Activated CD8-positive, alpha-beta memory T cell treated with anti-CD3 and anti-CD28 coated beads for 48 hours (primary cell): Measurements from ENCODE around the gene ABCF3.

Experiments used
- DNase-seq, 3 experiments: peaks; one replicate each; pipeline ENCODE4 v3.0.0-alpha.2; 2020; ENCODE audit warnings: low read depth in 2 of 3, low spot score in 2 of 3

Gene ABCF3

GRCh38 chr3:184167786-184168185, 18.2 kb upstream of the ABCF3 start:
- DNase-seq = no peak

- DNase-seq = no peak
Measured at GRCh38 chr3:184168363-184169120, 17.5 kb upstream of the ABCF3 start.

- no peak for DNase-seq
Measured at GRCh38 chr3:184169896-184170875, 15.8 kb upstream of the ABCF3 start.

- DNase-seq = no peak
Measured at GRCh38 chr3:184171562-184171961, 14.4 kb upstream of the ABCF3 start.

- no peak for DNase-seq
Measured at GRCh38 chr3:184172681-184173373, 13.2 kb upstream of the ABCF3 start.

- DNase-seq = no peak
Measured at GRCh38 chr3:184173374-184173722, 12.7 kb upstream of the ABCF3 start.

- DNase-seq = no peak
Measured at GRCh38 chr3:184174284-184174645, 11.7 kb upstream of the ABCF3 start.

GRCh38 chr3:184174646-184175492, 11.1 kb upstream of the ABCF3 start, which contains the start of gene AP2M1:
TSS of gene AP2M1 (plus strand) at chr3:184174855. CDS start at chr3:184176994, 2,139 bp downstream.
- DNase-seq = peak; percentile 84 to 97 (median 88)

- DNase-seq = no peak
Measured at GRCh38 chr3:184175506-184175905, 10.5 kb upstream of the ABCF3 start.

GRCh38 chr3:184175981-184176376, 10.0 kb upstream of the ABCF3 start:
- DNase-seq = no peak

- no peak for DNase-seq
Measured at GRCh38 chr3:184176377-184177330, 9.3 kb upstream of the ABCF3 start.

- no peak for DNase-seq
Measured at GRCh38 chr3:184177331-184177731, 8.7 kb upstream of the ABCF3 start.

- no peak for DNase-seq
Measured at GRCh38 chr3:184177767-184178306, 8.2 kb upstream of the ABCF3 start.

GRCh38 chr3:184178521-184179138, 7.4 kb upstream of the ABCF3 start:
- DNase-seq = no peak

GRCh38 chr3:184180165-184180564, 5.8 kb upstream of the ABCF3 start:
- DNase-seq = no peak

- DNase-seq = no peak
Measured at GRCh38 chr3:184181596-184181995, 4.4 kb upstream of the ABCF3 start.

- DNase-seq = no peak
Measured at GRCh38 chr3:184183679-184184078, 2.3 kb upstream of the ABCF3 start.

GRCh38 chr3:184184546-184185230, 1.3 kb upstream of the ABCF3 start:
- no peak for DNase-seq
